HepG2 (cell line): ENCODE results near the gene NEU4. TPM values are rescaled to one million over a fixed set of nuclear protein-coding genes. Genes with fewer than 3 reads are reported as not detected.

Experiments
- ATAD3A ChIP-seq: sonication (generic); formaldehyde crosslinking; IDR thresholded peaks from 2 replicates; pipeline ENCODE4 v1.4.0; 2020; ENCODE audit warnings: missing genetic modification reagents
- BRD4 ChIP-seq: sonication (generic); formaldehyde crosslinking; IDR thresholded peaks from 2 replicates; pipeline ENCODE4 v1.4.0; 2020; ENCODE audit warnings: missing genetic modification reagents
- ETS1 ChIP-seq: sonication (generic); formaldehyde crosslinking; IDR thresholded peaks from 2 replicates; pipeline ENCODE4 v1.4.0; 2020; ENCODE audit warnings: missing genetic modification reagents
- HIVEP1 ChIP-seq: sonication (generic); formaldehyde crosslinking; IDR thresholded peaks from 2 replicates; pipeline ENCODE4 v1.4.0; 2020; ENCODE audit warnings: mild to moderate bottlenecking, missing genetic modification reagents
- RXRA ChIP-seq: sonication (generic); formaldehyde crosslinking; IDR thresholded peaks from 2 replicates; pipeline ENCODE4 v1.5.1; 2020; ENCODE audit warnings: missing genetic modification reagents
- SMYD3 ChIP-seq: sonication (generic); formaldehyde crosslinking; IDR thresholded peaks from 2 replicates; pipeline ENCODE4 v1.8.1; 2023; ENCODE audit warnings: mild to moderate bottlenecking, missing genetic modification reagents
- SOX13 ChIP-seq, 3 experiments: fragments of 450-650 bp in 1 of 3; sonication (generic) in 1 of 3; formaldehyde crosslinking in 1 of 3; IDR thresholded peaks in 2 of 3; conservative IDR thresholded peaks in 1 of 3; 2 replicates each; pipeline versions ENCODE4 v1.5.0 to v1.6.1; 2016 to 2020; ENCODE audit warnings: antibody characterized with exemption in 1 of 3, mild to moderate bottlenecking in 1 of 3, missing compliant biosample characterization in 1 of 3, missing genetic modification reagents in 1 of 3, moderate library complexity in 1 of 3
- ZBTB25 ChIP-seq: IDR thresholded peaks from 2 replicates; pipeline ENCODE4 v1.6.1; 2018; ENCODE audit warnings: missing genetic modification reagents
- ZNF513 ChIP-seq: sonication (generic); formaldehyde crosslinking; conservative IDR thresholded peaks from 2 replicates; pipeline ENCODE4 v1.5.0; 2020; ENCODE audit warnings: missing genetic modification reagents
- ZNF564 ChIP-seq: sonication (generic); formaldehyde crosslinking; IDR thresholded peaks from 2 replicates; pipeline ENCODE4 v1.8.1; 2023; ENCODE audit warnings: mild to moderate bottlenecking, missing genetic modification reagents
- ZNF816 ChIP-seq: sonication (generic); formaldehyde crosslinking; IDR thresholded peaks from 2 replicates; pipeline ENCODE4 v1.8.0; 2022; ENCODE audit warnings: missing genetic modification reagents, mild to moderate bottlenecking, borderline replicate concordance
- polyA plus RNA-seq, 8 experiments: library from polyadenylated mRNA; depleted of rRNA in 3 of 8; stranded (reverse) in 7 of 8; unstranded in 1 of 8; fragments of >200 nt; fragmentation: Illumina TruSeq in 4 of 8; extraction: Trizol in 4 of 8; gene quantifications; 2 replicates each; pipeline versions ENCODE4 v1.2.1 to v1.2.3, GENCODE V29; 2011 to 2016; ENCODE audit warnings: low read depth in 4 of 8, missing spikeins in 1 of 8, mixed read lengths in 1 of 8; ENCODE audit not compliant: insufficient read depth in 1 of 8
- total RNA-seq, 5 experiments: library from RNA; depleted of rRNA; stranded (reverse); fragments of >200 nt; fragmentation: Illumina TruSeq; extraction: Trizol; gene quantifications; 2 replicates each; pipeline ENCODE4 v1.2.3, GENCODE V29; 2016; ENCODE audit warnings: low read depth in 1 of 5
- TF ChIP-seq, protein P1 (sequence below), 2 experiments: sonication (generic) in 1 of 2; formaldehyde crosslinking in 1 of 2; IDR thresholded peaks; 2 replicates each; pipeline versions ENCODE4 v1.4.0 to v1.6.1; 2016 to 2020; ENCODE audit warnings: borderline replicate concordance in 1 of 2, low read depth in 1 of 2, mild to moderate bottlenecking in 1 of 2, missing genetic modification reagents in 1 of 2
- TF ChIP-seq, protein P2 (sequence below): sonication (generic); formaldehyde crosslinking; IDR thresholded peaks from 2 replicates; pipeline ENCODE4 v1.4.0; 2020; ENCODE audit warnings: missing genetic modification reagents

The NEU4 gene
- total and polyA plus RNA-seq, 2 of the 13 experiments (the other 11 are each of a cell fraction or from before 2014, with no cell fraction given), result 53.5 to 107 TPM

DNA sequence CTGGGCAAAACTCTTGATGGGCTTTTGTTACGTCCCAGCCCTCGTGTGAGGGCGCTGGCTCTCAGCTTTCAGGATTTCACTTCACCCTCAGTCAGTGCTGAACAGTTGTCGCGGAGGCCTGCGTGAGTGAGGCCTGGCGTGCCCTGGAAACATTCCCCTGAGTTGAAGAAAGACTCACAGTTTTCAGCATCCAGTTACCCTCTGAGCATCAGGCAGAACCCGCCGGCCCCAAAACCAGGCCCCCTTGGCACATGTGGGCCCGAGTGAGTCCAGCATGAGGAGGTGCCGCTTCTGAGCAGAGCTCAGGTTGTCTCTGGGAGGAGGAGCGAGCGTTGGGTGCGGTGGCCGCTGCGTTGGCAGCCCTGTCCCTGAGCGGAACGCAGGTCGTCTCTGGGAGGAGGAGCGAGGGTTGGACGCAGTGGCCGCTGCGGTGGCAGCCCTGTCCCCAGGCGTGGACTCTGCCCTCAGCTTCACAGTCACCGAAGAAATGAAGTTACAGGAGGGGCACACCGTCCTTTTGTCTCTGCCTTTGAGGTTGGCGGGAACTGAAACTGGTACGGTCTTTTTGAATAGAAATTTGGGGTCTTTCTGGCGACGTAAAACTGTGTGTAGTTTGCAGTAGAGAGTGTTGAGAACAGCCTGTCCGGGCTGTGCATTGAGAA lies at the start of gene NEU4 (continued):
- TF ChIP-seq ETS1 (peak; percentile 81; the same call in 1 of the 2 replicates), SMYD3 (CRISPR knock-in tag) (peak; percentile 95), ATAD3A (no peak), ZNF513 (CRISPR knock-in tag) (no peak), RXRA (peak; percentile 82), HIVEP1 (peak; percentile 91), ZBTB25 (peak; percentile 67), ZNF816 (CRISPR knock-in tag) (peak; percentile 63; the same call in 1 of the 2 replicates), ZNF564 (CRISPR knock-in tag) (peak; percentile 92), BRD4 (CRISPR knock-in tag) (peak; percentile 96), SOX13 (IDR thresholded peaks at IDR 0.05) (no peak), SOX13 (CRISPR knock-in tag; conservative IDR thresholded peaks at IDR 0.05 in 1 of 2, IDR thresholded peaks at IDR 0.05 in 1 of 2) (peak in 1 of 2 experiments; percentile 68; a peak in 2 of 4 replicates)
- TF ChIP-seq, protein P1, sequence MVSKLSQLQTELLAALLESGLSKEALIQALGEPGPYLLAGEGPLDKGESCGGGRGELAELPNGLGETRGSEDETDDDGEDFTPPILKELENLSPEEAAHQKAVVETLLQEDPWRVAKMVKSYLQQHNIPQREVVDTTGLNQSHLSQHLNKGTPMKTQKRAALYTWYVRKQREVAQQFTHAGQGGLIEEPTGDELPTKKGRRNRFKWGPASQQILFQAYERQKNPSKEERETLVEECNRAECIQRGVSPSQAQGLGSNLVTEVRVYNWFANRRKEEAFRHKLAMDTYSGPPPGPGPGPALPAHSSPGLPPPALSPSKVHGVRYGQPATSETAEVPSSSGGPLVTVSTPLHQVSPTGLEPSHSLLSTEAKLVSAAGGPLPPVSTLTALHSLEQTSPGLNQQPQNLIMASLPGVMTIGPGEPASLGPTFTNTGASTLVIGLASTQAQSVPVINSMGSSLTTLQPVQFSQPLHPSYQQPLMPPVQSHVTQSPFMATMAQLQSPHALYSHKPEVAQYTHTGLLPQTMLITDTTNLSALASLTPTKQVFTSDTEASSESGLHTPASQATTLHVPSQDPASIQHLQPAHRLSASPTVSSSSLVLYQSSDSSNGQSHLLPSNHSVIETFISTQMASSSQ (IDR thresholded peaks at IDR 0.05; ENCODE audit: low read depth), result 0 out of 2 replicates have a peak, but pooled peaks have one; percentile 16
- TF ChIP-seq, protein P1 (CRISPR knock-in tag; IDR thresholded peaks at IDR 0.05; ENCODE audit: borderline replicate concordance), result peak; percentile 84
- TF ChIP-seq, protein P2, sequence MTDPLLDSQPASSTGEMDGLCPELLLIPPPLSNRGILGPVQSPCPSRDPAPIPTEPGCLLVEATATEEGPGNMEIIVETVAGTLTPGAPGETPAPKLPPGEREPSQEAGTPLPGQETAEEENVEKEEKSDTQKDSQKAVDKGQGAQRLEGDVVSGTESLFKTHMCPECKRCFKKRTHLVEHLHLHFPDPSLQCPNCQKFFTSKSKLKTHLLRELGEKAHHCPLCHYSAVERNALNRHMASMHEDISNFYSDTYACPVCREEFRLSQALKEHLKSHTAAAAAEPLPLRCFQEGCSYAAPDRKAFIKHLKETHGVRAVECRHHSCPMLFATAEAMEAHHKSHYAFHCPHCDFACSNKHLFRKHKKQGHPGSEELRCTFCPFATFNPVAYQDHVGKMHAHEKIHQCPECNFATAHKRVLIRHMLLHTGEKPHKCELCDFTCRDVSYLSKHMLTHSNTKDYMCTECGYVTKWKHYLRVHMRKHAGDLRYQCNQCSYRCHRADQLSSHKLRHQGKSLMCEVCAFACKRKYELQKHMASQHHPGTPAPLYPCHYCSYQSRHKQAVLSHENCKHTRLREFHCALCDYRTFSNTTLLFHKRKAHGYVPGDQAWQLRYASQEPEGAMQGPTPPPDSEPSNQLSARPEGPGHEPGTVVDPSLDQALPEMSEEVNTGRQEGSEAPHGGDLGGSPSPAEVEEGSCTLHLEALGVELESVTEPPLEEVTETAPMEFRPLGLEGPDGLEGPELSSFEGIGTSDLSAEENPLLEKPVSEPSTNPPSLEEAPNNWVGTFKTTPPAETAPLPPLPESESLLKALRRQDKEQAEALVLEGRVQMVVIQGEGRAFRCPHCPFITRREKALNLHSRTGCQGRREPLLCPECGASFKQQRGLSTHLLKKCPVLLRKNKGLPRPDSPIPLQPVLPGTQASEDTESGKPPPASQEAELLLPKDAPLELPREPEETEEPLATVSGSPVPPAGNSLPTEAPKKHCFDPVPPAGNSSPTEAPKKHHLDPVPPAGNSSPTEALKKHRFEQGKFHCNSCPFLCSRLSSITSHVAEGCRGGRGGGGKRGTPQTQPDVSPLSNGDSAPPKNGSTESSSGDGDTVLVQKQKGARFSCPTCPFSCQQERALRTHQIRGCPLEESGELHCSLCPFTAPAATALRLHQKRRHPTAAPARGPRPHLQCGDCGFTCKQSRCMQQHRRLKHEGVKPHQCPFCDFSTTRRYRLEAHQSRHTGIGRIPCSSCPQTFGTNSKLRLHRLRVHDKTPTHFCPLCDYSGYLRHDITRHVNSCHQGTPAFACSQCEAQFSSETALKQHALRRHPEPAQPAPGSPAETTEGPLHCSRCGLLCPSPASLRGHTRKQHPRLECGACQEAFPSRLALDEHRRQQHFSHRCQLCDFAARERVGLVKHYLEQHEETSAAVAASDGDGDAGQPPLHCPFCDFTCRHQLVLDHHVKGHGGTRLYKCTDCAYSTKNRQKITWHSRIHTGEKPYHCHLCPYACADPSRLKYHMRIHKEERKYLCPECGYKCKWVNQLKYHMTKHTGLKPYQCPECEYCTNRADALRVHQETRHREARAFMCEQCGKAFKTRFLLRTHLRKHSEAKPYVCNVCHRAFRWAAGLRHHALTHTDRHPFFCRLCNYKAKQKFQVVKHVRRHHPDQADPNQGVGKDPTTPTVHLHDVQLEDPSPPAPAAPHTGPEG (CRISPR knock-in tag), result peak; percentile 87
